ENCODE data around the gene LSAMP.
A peak's percentile ranks its signal among the peaks of the same experiment; 100 is the strongest.

Gene LSAMP

DNA sequence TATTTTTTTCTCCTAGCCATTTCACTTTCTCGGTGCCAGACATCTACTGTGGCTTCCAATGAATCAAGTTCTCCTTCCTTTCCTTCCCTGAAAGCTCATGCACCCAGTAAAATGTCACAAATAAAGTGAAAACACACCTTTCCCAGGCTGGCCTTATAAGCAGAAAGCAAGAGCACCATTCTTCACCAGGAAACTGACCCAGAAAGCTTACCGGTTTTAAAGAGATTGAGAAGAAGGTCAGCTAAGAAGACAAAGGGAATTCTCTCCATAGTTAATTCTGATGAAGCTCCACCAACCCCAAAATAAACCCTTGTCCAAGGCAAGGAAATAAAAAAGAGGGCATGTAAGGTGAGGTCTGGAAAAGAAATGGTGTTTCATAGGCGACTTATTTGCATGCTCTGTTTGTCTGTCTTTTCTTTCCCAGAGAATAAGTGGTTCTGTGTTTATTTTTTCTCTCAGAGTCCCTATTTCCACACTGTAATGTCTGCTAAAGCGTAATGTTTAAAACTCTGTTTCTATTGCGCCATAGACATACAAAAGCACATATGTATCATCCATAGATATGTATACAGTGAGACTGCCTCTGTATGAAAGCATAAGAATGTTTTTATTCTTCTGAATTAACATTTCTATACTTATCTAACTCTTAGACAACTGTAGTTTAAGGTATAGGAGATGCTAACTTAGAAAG, 2.8 kb downstream of the LSAMP start:
- peak overlapping the region; percentile 36 for H3K27ac Mint-ChIP-seq
- no peaks in the 10 kb centered on the region for H3K27me3 Mint-ChIP-seq (ENCODE audit: low read depth, poor library complexity)
- H3K4me1 Mint-ChIP-seq: peaks cover 59% of the 10 kb centered on the region
- no peak for DNase-seq
- TF ChIP-seq, protein P1, sequence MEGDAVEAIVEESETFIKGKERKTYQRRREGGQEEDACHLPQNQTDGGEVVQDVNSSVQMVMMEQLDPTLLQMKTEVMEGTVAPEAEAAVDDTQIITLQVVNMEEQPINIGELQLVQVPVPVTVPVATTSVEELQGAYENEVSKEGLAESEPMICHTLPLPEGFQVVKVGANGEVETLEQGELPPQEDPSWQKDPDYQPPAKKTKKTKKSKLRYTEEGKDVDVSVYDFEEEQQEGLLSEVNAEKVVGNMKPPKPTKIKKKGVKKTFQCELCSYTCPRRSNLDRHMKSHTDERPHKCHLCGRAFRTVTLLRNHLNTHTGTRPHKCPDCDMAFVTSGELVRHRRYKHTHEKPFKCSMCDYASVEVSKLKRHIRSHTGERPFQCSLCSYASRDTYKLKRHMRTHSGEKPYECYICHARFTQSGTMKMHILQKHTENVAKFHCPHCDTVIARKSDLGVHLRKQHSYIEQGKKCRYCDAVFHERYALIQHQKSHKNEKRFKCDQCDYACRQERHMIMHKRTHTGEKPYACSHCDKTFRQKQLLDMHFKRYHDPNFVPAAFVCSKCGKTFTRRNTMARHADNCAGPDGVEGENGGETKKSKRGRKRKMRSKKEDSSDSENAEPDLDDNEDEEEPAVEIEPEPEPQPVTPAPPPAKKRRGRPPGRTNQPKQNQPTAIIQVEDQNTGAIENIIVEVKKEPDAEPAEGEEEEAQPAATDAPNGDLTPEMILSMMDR (IDR thresholded peaks at IDR 0.05): no peak
- H3K36me3 Mint-ChIP-seq (ENCODE audit: low read depth): no peaks in the 10 kb centered on the region
- peak overlapping the region; percentile 96 for H3K4me3 Mint-ChIP-seq
- no peaks in the 10 kb centered on the region for H3K9me3 Mint-ChIP-seq

GRCh38 chr3:116441652-116442051, 3.6 kb downstream of the LSAMP start:
- H3K36me3 Mint-ChIP-seq (ENCODE audit: low read depth): no peaks in the 10 kb centered on the region
- no peak for DNase-seq
- H3K4me1 Mint-ChIP-seq: peaks cover 63% of the 10 kb centered on the region
- H3K4me3 Mint-ChIP-seq: no peak overlapping the region
- H3K27ac Mint-ChIP-seq: no peak overlapping the region
- TF ChIP-seq, protein P1 (IDR thresholded peaks at IDR 0.05): no peak
- H3K9me3 Mint-ChIP-seq: no peaks in the 10 kb centered on the region
- no peaks in the 10 kb centered on the region for H3K27me3 Mint-ChIP-seq (ENCODE audit: low read depth, poor library complexity)

DNA sequence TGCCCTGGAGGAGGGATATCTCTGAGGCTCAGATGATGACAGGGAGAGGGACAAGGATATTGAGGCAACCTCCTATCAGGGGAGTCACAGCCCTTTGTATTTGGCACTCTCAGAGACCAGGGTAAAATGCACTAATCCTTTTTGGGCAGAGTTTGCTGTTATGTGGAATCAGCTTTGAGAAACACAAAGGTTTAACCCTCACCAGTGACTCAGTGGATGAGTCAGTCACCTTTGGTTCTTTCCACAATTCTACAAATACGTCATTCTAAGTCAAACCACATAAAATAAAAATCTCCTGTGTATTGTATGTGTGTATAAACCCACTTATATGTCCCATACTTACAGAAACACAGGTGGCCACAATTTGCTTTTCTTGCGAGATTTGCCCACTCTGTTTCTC, 5.1 kb downstream of the LSAMP start:
- Mint-ChIP-seq H3K27ac (no peak overlapping the region), H3K4me1 (peaks cover 64% of the 10 kb centered on the region), H3K9me3 (no peaks in the 10 kb centered on the region), H3K36me3 (ENCODE audit: low read depth) (no peaks in the 10 kb centered on the region), H3K4me3 (no peak overlapping the region), H3K27me3 (ENCODE audit: low read depth, poor library complexity) (no peaks in the 10 kb centered on the region)
- DNase-seq: no peak
- TF ChIP-seq, protein P1 (IDR thresholded peaks at IDR 0.05): no peak

GRCh38 chr3:116433552-116433951, 11.7 kb downstream of the LSAMP start:
- Mint-ChIP-seq H3K4me1 (peaks cover 22% of the 10 kb centered on the region), H3K4me3 (no peak overlapping the region), H3K27ac (no peak overlapping the region), H3K36me3 (ENCODE audit: low read depth) (peaks cover 5% of the 10 kb centered on the region), H3K9me3 (no peaks in the 10 kb centered on the region), H3K27me3 (ENCODE audit: low read depth, poor library complexity) (no peaks in the 10 kb centered on the region)
- TF ChIP-seq, protein P1 (IDR thresholded peaks at IDR 0.05): no peak
- DNase-seq: no peak

GRCh38 chr3:116432795-116433194, 12.5 kb downstream of the LSAMP start:
- Mint-ChIP-seq H3K4me1 (peaks cover 22% of the 10 kb centered on the region), H3K4me3 (no peak overlapping the region), H3K27ac (no peak overlapping the region), H3K9me3 (peaks cover 3% of the 10 kb centered on the region), H3K27me3 (ENCODE audit: low read depth, poor library complexity) (no peaks in the 10 kb centered on the region), H3K36me3 (ENCODE audit: low read depth) (peaks cover 8% of the 10 kb centered on the region)
- TF ChIP-seq, protein P1 (IDR thresholded peaks at IDR 0.05): no peak
- DNase-seq: no peak
